Thyroid gland (tissue), 4 donors: ENCODE data around the gene ATMIN.

Experiments used
- CTCF ChIP-seq, 6 experiments: fragments of 200-600 bp in 3 of 6; fragments of 450-650 bp in 3 of 6; sonication (generic) in 3 of 6; IDR thresholded peaks; one replicate each; pipeline ENCODE4 v1.5.1; 2016 to 2019; ENCODE audit warnings: antibody characterized with exemption in 6 of 6, mild to moderate bottlenecking in 2 of 6, inconsistent platforms in 1 of 6, moderate library complexity in 1 of 6
- POLR2A ChIP-seq, 2 donors: fragments of 450-650 bp; IDR thresholded peaks; one replicate each; pipeline ENCODE4 v1.6.1; 2017; ENCODE audit warnings: antibody characterized with exemption in 2 of 2, mild to moderate bottlenecking in 2 of 2, moderate library complexity in 1 of 2

- TF ChIP-seq CTCF (IDR thresholded peaks at IDR 0.05) (no peak), POLR2A (IDR thresholded peaks at IDR 0.05) (no peak)
These were observed 45.8 kb upstream of the ATMIN start for GRCh38 chr16:80989801-80990200.
